Stimulated activated CD4-positive, alpha-beta T cell treated with anti-CD3 and anti-CD28 coated beads, Interleukin-1b, Interleukin-23, amount 100 ng/mL, for 24 hours (primary cell): ENCODE results near the gene CD300C.
A peak's percentile ranks its signal among the peaks of the same experiment; 100 is the strongest.
"Not testable (repeated sequence)": the region's sequence is repeated elsewhere in the genome, so short reads cannot be mapped to it uniquely, and the experiment has no call there.

ENCODE experiments used
- DNase-seq, 4 experiments: peaks; one replicate each; pipeline ENCODE4 v3.0.0-alpha.2; 2020; ENCODE audit warnings: low read depth in 4 of 4, low spot score in 1 of 4

Gene CD300C

DNA sequence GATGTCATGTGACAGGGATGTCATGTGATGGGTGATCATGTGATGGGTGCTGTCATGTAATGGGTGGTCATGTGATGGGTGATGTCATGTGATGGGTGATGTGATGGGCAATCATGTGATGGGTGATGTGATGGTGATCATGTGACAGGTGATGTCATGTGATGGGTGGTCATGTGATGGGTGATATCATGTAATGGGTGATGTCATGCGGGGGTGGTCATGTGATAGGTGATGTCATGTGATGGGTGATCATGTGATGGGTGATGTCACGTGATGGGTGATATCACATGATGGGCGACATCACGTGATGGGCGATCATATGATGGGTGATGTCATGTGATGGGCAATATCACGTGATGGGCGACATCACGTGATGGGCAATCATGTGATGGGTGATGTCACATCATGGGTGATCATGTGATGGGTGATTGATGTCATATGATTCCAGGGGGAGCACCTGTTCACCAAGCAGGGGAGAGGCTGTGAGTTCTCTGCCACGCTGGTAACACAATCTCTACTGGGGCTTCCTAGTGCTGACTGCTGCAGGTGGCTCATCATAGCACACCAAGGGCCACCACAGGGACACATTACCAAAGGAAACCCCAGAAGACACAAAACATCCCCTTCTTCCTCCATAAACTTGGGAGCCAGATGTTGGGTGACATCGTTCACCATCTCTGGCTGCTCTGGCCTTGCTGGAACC, 31.1 kb downstream of the CD300C start:
- peak in 1 of 4 experiments; percentile 12 for DNase-seq

GRCh38 chr17:74513987-74514631, 31.8 kb downstream of the CD300C start:
- DNase-seq = no peak

GRCh38 chr17:74512624-74513091, 33.3 kb downstream of the CD300C start:
- peak in 1 of 4 experiments; percentile 42 for DNase-seq

DNA sequence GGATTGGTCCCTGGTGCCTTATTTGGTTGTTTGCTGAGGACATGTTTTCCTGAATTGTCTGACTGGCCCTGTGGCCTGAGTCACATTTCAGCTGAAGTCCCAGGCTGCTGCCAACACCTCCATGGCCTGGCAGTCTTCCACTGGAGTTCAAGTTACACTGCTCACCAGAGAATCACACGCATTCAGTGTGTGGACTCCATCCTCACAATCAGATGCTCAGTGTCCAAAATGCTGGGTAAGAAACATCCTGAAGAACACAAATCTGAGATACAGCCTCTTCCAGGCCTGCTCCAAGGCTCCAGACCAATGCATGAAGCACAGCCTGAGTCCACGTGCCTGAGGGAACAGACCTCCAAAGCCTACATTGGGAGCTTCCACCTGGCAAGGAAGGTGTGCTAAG, 33.9 kb downstream of the CD300C start:
- DNase-seq = no peak

DNA sequence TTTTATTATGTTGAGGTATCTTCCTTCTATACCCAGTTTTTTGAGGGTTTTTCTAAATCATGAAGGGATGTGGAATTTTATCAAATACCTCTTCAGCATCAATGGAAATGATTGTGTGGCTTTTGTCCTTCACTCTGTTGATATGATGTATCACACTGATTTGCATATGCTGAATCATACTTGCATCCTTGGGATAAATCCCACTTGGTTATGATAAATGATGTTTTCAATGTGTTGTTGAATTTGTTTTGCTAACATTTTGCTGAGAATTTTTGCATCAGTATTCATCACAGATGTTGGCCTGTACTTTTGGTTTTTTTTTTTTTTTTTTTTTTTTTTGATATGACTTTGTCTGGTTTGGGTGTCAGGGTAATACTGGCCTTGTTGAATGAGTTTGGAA, 37.8 kb downstream of the CD300C start:
- no peak for DNase-seq

GRCh38 chr17:74503949-74504348, 42.0 kb downstream of the CD300C start:
- DNase-seq = not testable (repeated sequence)

- no peak for DNase-seq
Observed at GRCh38 chr17:74502861-74503260, 43.1 kb downstream of the CD300C start.

GRCh38 chr17:74499992-74500391, 45.9 kb downstream of the CD300C start:
- no peak for DNase-seq

- no peak for DNase-seq
Observed at GRCh38 chr17:74497471-74497870, 48.4 kb downstream of the CD300C start.

DNA sequence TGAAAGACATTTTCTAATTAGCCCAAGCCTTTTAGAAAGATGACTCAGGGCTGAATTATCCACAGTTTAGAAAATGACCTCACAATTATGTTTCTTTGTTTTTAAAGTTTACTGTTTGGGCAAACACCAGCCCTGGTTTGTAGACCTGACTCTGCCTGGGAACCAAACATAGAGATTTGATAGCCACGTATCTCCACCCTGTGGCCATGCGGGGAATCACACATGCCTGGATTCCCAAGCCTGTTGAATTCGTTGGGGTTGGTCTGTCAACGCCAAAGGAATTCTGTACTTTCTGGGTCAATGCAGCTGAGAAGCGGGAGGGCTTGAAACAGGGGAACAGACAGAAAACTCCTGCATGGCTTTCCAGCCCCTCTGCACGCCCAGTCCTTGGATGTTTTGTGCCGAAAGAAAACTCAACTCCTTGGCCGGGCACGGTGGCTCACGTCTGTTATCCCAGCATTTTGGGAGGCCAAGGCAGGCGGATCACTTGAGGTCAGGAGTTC, 52.5 kb downstream of the CD300C start:
- peak in 3 of 4 experiments; percentile 29 to 49 (median 40) for DNase-seq

- DNase-seq = no peak
Observed at GRCh38 chr17:74491626-74492025, 54.3 kb downstream of the CD300C start.
